Activated CD8-positive, alpha-beta memory T cell treated with anti-CD3 and anti-CD28 coated beads for 24 hours (primary cell): Measurements from ENCODE around the gene PROM1.

Experiments used
- DNase-seq: peaks from one replicate; pipeline ENCODE4 v3.0.0-alpha.2; 2020

Gene PROM1

GRCh38 chr4:16104520-16104919 is 20.7 kb upstream of the PROM1 start:
- no peak for DNase-seq

GRCh38 chr4:16102356-16102755 is 18.5 kb upstream of the PROM1 start:
- no peak for DNase-seq

DNA sequence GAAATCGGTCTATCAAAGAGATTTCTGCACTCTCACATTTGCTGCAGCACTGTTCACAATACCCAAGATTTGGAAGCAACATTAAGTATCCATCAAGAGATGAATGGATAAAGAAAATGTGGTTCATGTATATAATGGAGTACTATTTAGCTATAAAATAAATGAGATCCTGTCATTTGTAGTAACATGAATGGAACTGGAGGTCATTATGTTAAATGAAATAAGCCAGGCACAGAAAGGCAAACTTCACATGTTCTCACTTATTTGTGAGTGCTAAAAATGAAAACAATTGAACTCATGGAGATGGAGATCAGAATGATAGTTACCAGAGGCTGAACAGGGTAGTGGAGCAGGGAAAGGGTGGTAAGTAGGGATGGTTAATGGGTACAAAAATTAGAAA is 17.0 kb upstream of the PROM1 start:
- no peak for DNase-seq

DNA sequence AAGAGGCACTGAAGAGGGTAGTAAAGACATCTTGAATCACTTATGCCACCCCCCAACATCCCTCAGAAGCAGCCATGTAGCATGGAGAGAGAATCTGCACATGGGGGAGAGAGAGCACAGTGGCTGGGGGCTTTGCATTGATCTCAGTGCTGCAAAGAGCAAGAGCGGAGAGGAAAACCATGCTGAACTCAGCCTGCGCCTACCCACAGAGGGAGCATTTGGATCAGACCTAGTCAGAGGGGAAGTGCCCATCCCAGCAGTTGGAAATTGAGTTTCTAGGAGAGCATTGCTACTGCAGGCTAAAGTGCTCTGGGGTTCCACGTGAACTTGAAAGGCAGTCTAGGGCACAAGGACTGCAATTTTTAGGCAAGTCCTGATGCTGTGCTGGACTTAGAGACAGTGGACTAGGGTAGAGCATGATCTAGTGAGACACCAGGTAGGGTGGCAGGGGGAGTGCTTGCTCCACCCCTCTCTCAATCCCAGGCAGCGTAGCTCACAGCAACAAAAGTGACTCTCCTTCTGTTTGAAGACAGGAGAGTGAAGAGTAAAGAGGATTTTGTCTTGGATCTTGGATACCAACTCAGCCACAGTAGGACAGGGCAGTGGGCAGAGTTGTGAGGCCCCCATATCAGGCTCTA is 9.0 kb upstream of the PROM1 start:
- no peak for DNase-seq

DNA sequence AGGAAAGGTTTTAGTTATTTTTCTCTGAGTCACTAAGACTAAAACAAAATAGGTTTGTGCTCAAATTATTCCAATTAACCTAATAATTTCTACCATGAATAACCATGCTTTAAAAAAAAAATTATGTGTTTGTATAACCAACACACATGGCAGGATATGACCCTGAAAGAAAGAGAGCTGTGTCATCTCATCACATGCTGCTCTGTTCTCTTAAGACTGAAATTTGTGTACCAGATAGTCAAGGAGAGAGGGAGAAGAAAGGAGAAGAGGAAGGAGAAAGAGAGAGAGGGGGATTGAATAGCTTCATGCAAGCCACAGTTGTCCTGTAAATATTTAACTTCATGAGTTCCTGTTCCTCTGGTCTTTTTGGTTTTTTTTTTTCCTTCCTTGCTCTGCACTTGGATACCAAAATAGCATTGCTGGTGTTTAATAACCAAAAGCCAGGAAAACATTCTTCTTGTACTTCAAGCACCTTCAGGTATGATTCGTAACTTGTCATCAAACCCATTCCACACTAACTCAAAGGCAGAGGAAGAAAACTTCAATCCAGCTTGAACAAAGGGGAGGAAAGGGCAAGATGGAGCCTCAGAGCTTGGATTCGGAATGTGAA is 6.4 kb upstream of the PROM1 start:
- no peak for DNase-seq

DNA sequence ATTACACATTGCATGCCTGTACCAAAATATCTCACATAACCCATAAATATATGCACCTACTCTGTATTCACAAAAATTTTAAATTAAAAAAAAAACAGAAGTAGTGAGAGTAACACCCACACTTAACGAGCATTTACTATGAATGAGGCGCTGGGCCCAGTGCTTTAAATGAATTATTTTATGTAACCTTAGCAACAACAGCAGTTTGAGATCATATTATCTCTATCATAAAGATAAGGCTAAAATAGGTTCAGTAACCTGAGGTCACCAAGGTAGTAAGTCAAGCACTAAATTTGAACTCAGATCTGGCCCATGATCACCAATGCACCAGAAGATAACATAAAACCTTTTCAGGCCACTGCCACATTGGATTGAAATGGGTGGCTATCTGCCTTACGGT is 5.3 kb upstream of the PROM1 start:
- DNase-seq = no peak

- no peak for DNase-seq
These were observed 4.8 kb upstream of the PROM1 start for GRCh38 chr4:16088601-16089000.

- DNase-seq = no peak
These were observed 2.0 kb upstream of the PROM1 start for GRCh38 chr4:16085822-16086221.

DNA sequence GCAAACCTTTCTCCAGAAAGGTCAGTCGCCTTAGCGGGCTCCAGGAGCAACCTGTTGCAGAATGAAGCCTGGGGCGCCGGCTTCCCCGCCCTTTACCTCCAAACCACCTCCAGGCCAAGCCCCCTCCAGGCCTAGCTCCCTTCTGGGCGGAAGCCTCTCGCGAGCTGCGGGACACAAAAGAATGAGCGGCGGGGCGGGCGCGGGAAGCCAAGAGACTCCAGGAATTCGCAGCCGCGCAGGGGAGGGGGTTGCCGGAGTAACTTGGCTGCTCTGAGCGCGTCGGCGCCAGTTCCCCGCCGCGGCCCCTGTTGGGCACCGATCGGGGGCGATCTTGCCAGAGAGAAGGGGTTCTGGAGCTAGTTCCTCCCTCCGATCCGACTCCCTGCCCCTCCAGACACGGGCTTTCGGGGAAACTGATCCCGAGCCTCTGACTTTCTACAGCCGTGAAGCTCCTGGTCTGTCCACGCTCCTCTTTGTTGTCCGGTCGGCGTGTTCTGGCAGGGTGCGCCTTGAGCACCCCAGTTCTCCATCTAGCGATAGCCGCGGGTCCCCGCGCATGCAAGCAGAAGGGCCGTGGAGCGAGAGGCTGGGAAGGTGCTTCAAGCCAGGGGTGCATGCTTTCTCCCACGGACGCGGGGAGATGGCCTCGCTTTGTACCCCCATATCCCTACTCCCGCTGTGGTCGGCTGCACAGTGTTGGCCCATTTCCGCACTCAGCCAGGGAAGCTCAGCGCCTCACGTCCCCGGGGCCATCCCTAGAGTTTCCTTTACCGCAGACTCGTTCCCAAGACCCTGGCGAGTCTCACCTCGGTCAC is 1.2 kb downstream of the PROM1 start:
- peak; percentile 62 for DNase-seq

DNA sequence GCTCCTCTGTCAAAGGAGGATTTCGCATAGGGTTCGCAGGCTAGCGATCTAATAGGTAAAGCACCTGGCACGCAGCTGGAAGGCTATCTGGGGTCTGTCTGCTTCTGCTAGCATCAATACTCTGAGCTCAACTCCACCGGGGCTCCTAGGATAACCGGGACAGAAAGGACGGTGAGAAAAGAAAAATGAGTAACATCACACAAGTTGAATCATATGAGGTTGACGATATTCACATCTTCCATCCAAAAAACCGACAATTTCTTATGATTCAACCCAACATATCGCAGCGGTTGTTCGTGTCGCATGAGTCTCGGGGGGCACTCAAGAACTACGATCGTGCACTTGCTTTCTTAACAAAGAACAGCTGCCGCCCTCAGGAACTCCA is 1.8 kb downstream of the PROM1 start:
- DNase-seq = no peak

GRCh38 chr4:16079046-16079445 is 4.8 kb downstream of the PROM1 start:
- no peak for DNase-seq

GRCh38 chr4:16078195-16078760 is 5.5 kb downstream of the PROM1 start:
- no peak for DNase-seq

DNA sequence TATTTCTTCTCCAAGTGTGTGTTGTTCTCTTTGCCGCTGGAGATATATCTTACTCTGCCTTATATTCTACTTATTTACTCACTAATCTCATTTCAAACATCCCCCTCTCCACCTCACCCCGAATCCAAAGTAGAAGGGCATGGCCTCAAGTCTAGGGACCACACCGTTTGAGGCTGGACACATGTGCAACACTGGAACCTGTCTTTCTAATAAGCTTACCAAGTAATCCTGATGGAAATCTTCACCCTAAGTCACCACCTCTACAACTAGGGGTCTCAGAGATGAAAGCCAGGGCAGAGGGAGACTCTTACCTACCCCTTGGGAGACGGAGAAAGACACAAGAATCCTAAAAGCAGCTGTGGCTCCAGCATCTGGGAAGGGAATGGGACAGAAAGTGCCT is 6.0 kb downstream of the PROM1 start:
- DNase-seq = no peak

DNA sequence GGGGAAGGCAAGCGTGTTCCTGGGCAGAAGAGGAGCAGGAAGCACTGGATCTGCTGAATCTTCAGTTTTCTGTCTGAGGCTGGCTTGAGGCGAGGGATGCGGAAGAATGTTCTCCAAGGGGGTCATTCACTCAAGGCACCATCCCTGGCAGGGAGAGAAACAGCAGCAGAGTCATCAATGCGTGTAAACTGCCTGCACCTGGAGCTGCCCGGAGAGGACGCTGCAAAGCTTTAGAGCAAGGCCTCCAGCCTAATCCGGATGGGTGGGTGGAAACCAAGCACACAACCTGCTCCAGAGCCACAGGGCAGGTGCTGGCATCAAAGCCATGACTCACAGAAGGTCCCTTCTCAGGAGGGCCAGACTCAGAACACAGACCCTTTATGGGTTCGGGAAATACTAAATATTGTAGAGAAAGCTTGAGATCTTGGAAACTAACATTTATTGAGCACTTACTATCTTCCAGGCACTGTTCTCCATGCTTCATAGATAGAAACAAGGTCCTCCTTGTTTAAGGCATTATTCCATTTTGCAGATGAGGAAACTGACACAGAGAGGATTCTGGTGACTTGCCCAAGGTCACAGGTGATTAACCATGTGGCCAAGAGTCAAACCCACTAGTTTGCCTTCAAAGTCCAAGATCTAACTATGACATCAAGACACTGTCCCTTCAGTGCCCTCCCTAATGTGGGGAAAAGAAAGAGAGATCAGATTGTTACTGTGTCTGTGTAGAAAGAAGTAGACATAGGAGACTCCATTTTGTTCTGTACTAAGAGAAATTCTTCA is 7.7 kb downstream of the PROM1 start:
- DNase-seq = no peak

DNA sequence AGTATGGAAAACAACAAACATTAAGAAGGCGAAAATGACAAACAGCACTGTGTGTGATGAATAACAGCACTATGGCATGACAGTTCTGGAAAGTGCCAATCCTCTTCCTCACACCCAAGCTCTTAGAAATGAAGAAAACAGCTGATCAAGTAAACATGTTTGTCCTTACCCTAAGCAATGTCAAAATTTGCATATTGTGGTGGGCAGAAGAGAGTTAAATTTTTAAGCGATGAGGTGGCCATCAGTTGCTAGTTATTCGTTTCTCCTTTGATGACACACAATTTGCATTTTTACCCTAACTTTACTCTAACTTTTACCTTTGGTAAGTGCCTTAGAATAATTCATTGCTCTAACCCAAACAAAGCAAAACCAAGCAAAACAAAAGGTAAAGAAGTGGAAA is 8.8 kb downstream of the PROM1 start:
- no peak for DNase-seq

- no peak for DNase-seq
These were observed 11.7 kb downstream of the PROM1 start for GRCh38 chr4:16072168-16072567.

DNA sequence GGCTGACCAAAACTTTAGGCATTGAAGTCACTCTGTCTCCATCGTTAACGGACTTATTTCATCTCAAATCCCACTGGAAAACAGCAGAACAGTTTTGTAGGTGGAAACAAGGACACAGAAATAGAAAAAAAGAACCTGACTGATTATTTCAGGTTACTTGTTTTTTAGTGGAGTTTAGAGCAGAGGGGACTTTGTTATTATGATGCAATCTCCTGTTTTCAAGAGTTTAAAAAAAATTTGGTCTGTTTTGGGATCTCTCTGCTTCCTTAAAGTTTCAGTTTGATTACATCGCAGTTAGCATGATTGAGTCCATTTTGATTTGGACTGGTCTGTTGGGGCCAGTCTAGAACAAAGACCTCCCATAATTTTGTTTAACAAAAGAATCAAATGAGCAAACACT is 13.6 kb downstream of the PROM1 start:
- DNase-seq = no peak

GRCh38 chr4:16067515-16067914 is 16.3 kb downstream of the PROM1 start:
- no peak for DNase-seq

GRCh38 chr4:16066586-16067128 is 17.2 kb downstream of the PROM1 start:
- DNase-seq = no peak

DNA sequence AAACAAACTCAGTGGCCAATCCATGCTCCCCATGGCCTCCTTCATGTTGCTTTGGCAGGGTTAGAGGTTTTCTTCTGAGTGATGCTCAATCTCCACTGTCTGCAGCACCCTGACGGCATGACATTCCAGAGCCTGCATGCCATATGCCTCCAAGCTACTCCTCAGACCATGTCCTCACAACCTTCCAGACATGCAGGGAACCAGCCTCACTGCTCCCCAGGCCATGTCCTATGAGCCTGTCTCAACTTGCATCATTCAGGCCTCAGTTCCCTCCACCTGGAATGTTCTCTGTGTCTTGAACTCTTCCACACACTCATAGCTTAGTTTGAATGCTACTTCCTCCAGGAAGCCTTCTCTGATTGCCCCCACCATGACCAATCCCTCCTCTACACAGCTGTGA is 18.8 kb downstream of the PROM1 start:
- DNase-seq = no peak

GRCh38 chr4:16062601-16063000 is 21.2 kb downstream of the PROM1 start:
- DNase-seq = no peak

DNA sequence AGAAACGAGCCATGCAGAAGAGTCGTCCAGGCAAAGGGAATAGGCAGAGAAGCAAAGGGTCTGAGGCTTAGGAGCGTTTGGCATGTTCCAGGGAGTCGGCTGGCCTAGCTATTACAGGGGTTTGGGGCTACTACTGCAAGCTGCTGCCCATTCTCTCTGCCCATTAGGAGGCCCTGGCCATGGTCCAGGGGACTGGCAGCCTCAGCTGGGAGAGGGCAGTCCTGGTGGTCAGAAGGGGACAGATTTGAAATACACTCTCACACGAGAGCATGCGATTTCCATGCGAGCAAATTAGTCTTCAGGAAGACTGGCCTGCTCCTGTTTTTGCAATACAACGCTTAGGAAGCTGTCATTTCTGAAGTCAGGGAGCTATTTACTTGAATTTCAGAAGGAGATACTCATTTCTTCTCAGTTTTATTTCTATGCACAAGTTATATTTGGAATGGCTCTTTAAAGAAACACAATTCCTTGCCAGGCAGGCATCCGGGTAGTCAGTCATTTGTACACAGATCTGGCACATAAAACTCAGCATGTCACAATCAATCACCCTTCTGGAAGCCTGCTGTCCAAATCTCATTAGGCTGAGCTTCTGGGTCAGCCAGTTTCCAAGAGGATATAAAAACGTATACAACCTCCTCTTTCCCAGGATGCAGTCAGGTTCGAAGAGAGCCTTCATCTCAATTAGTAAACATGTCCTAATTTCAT is 27.0 kb downstream of the PROM1 start:
- DNase-seq = no peak
